Immature natural killer cell (primary cell): Measurements from ENCODE around the gene ARHGAP36. TPM values are rescaled to one million over a fixed set of nuclear protein-coding genes. Genes with fewer than 3 reads are reported as not detected.

ENCODE experiments used
- DNase-seq, 3 donors: peaks; one replicate each; pipeline ENCODE4 v3.0.0; 2022; ENCODE audit warnings: mixed read lengths in 1 of 3
- H3K27ac Mint-ChIP-seq, 6 donors: one replicate each; pipeline ENCODE4 v1.8.0; 2020; ENCODE audit warnings: mixed read lengths in 6 of 6, mild to moderate bottlenecking in 5 of 6, inconsistent platforms in 4 of 6, moderate library complexity in 3 of 6
- H3K27me3 Mint-ChIP-seq, 3 donors: one replicate each; pipeline ENCODE4 v1.8.0; 2020 to 2021; ENCODE audit warnings: low read depth in 3 of 3, mild to moderate bottlenecking in 3 of 3, mixed read lengths in 3 of 3, moderate library complexity in 3 of 3, inconsistent platforms in 1 of 3
- H3K36me3 Mint-ChIP-seq, 3 donors: one replicate each; pipeline ENCODE4 v1.8.0; 2020; ENCODE audit warnings: mixed read lengths in 3 of 3, inconsistent platforms in 2 of 3, mild to moderate bottlenecking in 2 of 3
- H3K4me1 Mint-ChIP-seq, 2 donors: one replicate each; pipeline ENCODE4 v1.8.0; 2020; ENCODE audit warnings: inconsistent platforms in 2 of 2, mild to moderate bottlenecking in 2 of 2, mixed read lengths in 2 of 2, moderate library complexity in 1 of 2
- H3K4me3 Mint-ChIP-seq, 5 donors: one replicate each; pipeline ENCODE4 v1.8.0; 2020; ENCODE audit warnings: mild to moderate bottlenecking in 5 of 5, mixed read lengths in 5 of 5, inconsistent platforms in 3 of 5, moderate library complexity in 3 of 5
- H3K9me3 Mint-ChIP-seq, 6 donors: one replicate each; pipeline ENCODE4 v1.8.0; 2020; ENCODE audit warnings: mild to moderate bottlenecking in 6 of 6, mixed read lengths in 6 of 6, inconsistent platforms in 4 of 6, moderate library complexity in 3 of 6
- polyA plus RNA-seq, 3 donors: library from polyadenylated mRNA; unstranded; fragments of 300-500 nt; fragmentation: Illumina TruSeq; gene quantifications; one replicate each; pipeline ENCODE4 v1.2.3, GENCODE V29; 2021

The ARHGAP36 gene
- polyA plus RNA-seq = not detected

GRCh38 chrX:131058136-131058868 is at the start of gene ARHGAP36:
Gene ARHGAP36, plus strand, starts transcription at chrX:131058346. Its CDS starts 23,320 bp downstream, at chrX:131081666.
- H3K4me3 Mint-ChIP-seq = no peak within 1 kb of the TSS
- no peaks in the 10 kb centered on the region for H3K4me1 Mint-ChIP-seq
- H3K27me3 Mint-ChIP-seq = peaks cover 1 to 19% (median 8%) of the 10 kb centered on the region in 3 donors
- H3K36me3 Mint-ChIP-seq = no peaks in the 10 kb centered on the region
- no peak within 1 kb of the TSS for H3K27ac Mint-ChIP-seq
- no peak for DNase-seq
- H3K9me3 Mint-ChIP-seq = no peaks in the 10 kb centered on the region

DNA sequence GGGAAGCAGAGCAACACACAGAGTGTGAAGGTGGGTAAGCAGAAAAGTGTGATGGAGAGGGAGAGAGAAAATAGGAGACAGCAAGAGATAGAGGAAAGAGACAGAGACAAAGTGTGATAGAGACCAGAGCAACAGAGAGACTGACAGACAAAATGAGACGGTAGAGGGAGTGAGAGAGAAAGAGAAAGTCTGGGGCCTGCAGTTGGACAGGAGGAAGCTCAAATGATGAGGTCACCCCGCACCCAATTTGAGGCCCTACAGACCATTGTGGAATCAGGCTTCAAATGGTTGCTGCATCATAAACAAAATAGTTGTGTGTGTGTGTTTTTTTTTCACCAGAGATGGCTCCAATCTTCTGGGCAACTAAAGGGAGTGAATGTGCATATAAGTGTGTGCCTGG is 48.0 kb upstream of the ARHGAP36 start:
- H3K27me3 Mint-ChIP-seq = peaks cover 0 to 5% (median 2%) of the 10 kb centered on the region in 3 donors
- DNase-seq = no peak
- H3K27ac Mint-ChIP-seq = no peak overlapping the region
- H3K4me1 Mint-ChIP-seq = no peaks in the 10 kb centered on the region
- no peaks in the 10 kb centered on the region for H3K9me3 Mint-ChIP-seq
- H3K36me3 Mint-ChIP-seq = no peaks in the 10 kb centered on the region
- no peak overlapping the region for H3K4me3 Mint-ChIP-seq

GRCh38 chrX:131025336-131025735 is 32.8 kb upstream of the ARHGAP36 start:
- no peak for DNase-seq
- Mint-ChIP-seq H3K27me3 (peaks cover 5 to 18% (median 6%) of the 10 kb centered on the region in 3 donors), H3K4me3 (no peak overlapping the region), H3K4me1 (no peaks in the 10 kb centered on the region), H3K9me3 (peaks cover 0 to 3% (median 0%) of the 10 kb centered on the region in 6 donors), H3K36me3 (no peaks in the 10 kb centered on the region), H3K27ac (no peak overlapping the region)

DNA sequence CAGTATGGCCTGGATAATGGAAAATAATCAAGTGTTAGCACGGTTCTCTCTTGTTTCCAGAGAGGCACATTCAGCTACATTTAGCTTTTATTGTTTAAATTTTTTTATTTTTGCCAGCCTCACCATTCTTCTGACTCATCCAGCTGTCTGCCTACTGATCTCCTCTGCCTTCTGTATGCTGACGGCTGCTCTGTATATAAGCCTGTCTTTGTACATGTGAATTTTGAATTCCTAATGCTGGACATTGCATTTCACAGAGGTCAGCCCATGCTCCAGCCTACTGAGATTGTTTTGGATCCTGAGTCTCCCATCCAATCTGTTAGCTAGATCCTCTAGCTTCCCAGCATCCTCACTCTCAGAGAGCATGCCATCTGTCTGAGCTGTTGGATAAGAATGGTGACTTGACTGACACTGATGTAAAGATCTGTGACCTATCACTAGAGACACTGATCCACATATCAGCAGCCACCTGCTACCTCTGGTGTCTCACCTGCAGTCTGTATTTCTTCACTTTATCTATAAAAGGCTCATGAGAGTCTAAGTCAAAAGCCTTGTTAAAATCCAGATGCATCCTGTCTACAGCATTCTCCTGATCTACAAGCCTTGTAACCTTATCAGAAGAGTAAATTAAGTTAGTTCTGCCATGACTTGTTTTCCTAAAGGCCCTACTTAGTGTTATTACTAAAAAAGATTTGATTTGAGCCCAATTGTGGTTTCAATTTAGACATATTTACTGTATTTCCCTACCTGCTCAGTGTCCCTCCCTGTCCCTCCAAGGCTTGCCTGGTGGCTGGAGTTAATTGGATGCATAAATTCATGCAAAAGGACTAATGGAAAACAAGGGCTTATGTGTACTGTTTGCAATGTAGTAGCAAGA is 25.6 kb upstream of the ARHGAP36 start:
- no peak overlapping the region for H3K4me3 Mint-ChIP-seq
- peaks cover 5 to 7% (median 6%) of the 10 kb centered on the region in 3 donors for H3K27me3 Mint-ChIP-seq
- H3K9me3 Mint-ChIP-seq = no peaks in the 10 kb centered on the region
- no peak overlapping the region for H3K27ac Mint-ChIP-seq
- no peak for DNase-seq
- no peaks in the 10 kb centered on the region for H3K36me3 Mint-ChIP-seq
- H3K4me1 Mint-ChIP-seq = no peaks in the 10 kb centered on the region

GRCh38 chrX:131034063-131034462 is 24.1 kb upstream of the ARHGAP36 start:
- H3K36me3 Mint-ChIP-seq = no peaks in the 10 kb centered on the region
- no peak for DNase-seq
- peaks cover 0 to 5% (median 4%) of the 10 kb centered on the region in 3 donors for H3K27me3 Mint-ChIP-seq
- H3K9me3 Mint-ChIP-seq = no peaks in the 10 kb centered on the region
- H3K27ac Mint-ChIP-seq = no peak overlapping the region
- H3K4me3 Mint-ChIP-seq = no peak overlapping the region
- no peaks in the 10 kb centered on the region for H3K4me1 Mint-ChIP-seq

GRCh38 chrX:131040781-131041180 is 17.4 kb upstream of the ARHGAP36 start:
- no peaks in the 10 kb centered on the region for H3K36me3 Mint-ChIP-seq
- DNase-seq = no peak
- no peaks in the 10 kb centered on the region for H3K4me1 Mint-ChIP-seq
- no peak overlapping the region for H3K27ac Mint-ChIP-seq
- H3K9me3 Mint-ChIP-seq = no peaks in the 10 kb centered on the region
- H3K4me3 Mint-ChIP-seq = no peak overlapping the region
- H3K27me3 Mint-ChIP-seq = peaks cover 0 to 11% (median 4%) of the 10 kb centered on the region in 3 donors

- Mint-ChIP-seq H3K27me3 (peaks cover 2 to 12% (median 3%) of the 10 kb centered on the region in 3 donors), H3K27ac (no peak overlapping the region), H3K9me3 (no peaks in the 10 kb centered on the region), H3K4me1 (no peaks in the 10 kb centered on the region), H3K4me3 (no peak overlapping the region), H3K36me3 (no peaks in the 10 kb centered on the region)
- DNase-seq = no peak
Observed at GRCh38 chrX:131041667-131042066, 16.5 kb upstream of the ARHGAP36 start.

GRCh38 chrX:131045726-131046125 is 12.4 kb upstream of the ARHGAP36 start:
- no peaks in the 10 kb centered on the region for H3K4me1 Mint-ChIP-seq
- H3K36me3 Mint-ChIP-seq = no peaks in the 10 kb centered on the region

DNA sequence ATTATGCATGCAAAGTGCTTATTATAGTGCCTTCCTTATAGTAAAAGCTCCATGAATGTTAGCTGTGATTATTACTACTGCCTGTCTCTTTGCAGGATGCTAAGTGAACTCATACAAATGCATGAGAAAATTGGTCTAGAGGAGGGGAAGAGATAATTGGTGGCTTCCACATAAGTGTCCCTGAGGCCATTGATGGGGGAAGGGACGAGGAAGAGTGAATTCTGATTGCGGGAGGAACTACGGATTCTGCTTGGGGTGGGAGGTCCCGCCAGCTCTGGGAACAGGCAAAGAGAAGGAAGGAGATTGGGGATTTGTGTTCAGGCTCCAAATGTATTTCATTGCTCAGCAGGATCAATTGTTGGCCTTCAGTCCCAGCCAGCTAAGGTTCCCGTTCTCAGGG is 11.6 kb upstream of the ARHGAP36 start:
- Mint-ChIP-seq H3K9me3 (peaks cover 0 to 2% (median 0%) of the 10 kb centered on the region in 6 donors), H3K27me3 (peaks cover 2 to 11% (median 3%) of the 10 kb centered on the region in 3 donors), H3K36me3 (no peaks in the 10 kb centered on the region), H3K4me1 (no peaks in the 10 kb centered on the region), H3K4me3 (no peak overlapping the region), H3K27ac (no peak overlapping the region)
- DNase-seq = no peak

More at GRCh38 chrX:131045726-131046125, 12.4 kb upstream of the ARHGAP36 start:
- no peak overlapping the region for H3K4me3 Mint-ChIP-seq
- peaks cover 0 to 2% (median 0%) of the 10 kb centered on the region in 6 donors for H3K9me3 Mint-ChIP-seq
- H3K27me3 Mint-ChIP-seq = peaks cover 2 to 9% (median 3%) of the 10 kb centered on the region in 3 donors
- no peak overlapping the region for H3K27ac Mint-ChIP-seq
- DNase-seq = no peak

DNA sequence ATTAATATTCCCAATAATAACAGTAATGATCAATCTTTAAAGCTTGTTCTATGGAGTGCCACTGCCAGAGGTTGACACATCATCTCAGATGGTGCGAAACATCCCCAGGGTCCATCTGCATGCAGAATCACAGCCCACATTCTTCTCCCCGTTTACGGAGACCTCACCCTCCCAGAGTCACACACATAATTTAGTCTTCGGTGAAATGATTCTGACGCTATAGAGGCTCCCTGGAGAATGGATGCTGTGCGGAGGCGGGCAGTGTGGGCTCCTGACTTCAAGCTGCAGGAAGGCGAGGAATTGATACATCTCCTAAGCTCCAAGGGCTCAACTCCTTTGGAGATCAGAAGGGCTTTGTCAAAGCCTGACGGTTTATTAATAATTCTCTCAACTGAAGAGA is 11.0 kb upstream of the ARHGAP36 start:
- no peaks in the 10 kb centered on the region for H3K36me3 Mint-ChIP-seq
- peaks cover 0 to 2% (median 0%) of the 10 kb centered on the region in 6 donors for H3K9me3 Mint-ChIP-seq
- H3K27me3 Mint-ChIP-seq = peaks cover 2 to 13% (median 3%) of the 10 kb centered on the region in 3 donors
- no peak for DNase-seq
- H3K27ac Mint-ChIP-seq = no peak overlapping the region
- H3K4me1 Mint-ChIP-seq = no peaks in the 10 kb centered on the region
- no peak overlapping the region for H3K4me3 Mint-ChIP-seq

DNA sequence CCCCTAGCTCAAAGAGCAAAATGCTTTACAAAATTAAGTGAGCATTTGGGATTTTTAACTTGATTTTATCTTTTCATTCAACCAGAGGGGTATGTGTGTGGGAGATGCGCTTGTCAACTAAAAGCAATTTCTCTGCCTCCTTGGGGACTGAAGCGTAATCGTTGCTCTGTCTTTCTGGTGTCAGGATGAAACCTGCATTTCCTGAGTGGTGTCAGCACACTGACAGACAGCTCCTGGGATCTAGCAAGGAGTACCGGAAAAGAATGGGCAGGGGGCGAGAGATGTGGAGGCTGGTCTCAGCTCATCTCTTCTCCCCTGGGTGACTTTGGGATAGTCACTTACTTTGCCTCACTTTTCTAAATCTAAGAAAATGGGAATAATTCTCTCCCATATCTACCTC is 5.1 kb upstream of the ARHGAP36 start:
- no peaks in the 10 kb centered on the region for H3K4me1 Mint-ChIP-seq
- peaks cover 0 to 2% (median 0%) of the 10 kb centered on the region in 6 donors for H3K9me3 Mint-ChIP-seq
- no peak overlapping the region for H3K27ac Mint-ChIP-seq
- no peak overlapping the region for H3K4me3 Mint-ChIP-seq
- DNase-seq = no peak
- peaks cover 1 to 15% (median 5%) of the 10 kb centered on the region in 3 donors for H3K27me3 Mint-ChIP-seq
- H3K36me3 Mint-ChIP-seq = no peaks in the 10 kb centered on the region

DNA sequence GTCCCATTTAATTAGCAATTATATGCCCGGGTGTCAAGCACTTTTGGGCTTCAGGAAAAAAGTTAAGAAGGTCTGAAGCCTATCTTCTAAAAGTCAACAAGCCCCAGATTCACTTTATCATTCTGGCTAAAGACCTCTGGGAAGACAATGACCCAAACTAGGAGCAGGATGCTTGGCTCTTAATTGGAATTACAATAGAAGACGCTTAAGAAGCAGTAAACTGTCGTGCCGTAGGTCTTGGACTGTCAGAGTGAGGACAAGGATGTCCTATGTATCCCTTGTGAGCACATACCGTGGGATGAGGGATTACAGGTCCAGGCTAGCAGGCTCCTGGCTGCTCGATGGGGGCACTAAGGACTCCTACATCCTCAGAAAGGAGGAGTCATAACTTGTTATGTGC is 3.2 kb upstream of the ARHGAP36 start:
- no peak for DNase-seq
- Mint-ChIP-seq H3K36me3 (no peaks in the 10 kb centered on the region), H3K4me1 (no peaks in the 10 kb centered on the region), H3K27ac (no peak overlapping the region), H3K4me3 (no peak overlapping the region), H3K9me3 (no peaks in the 10 kb centered on the region), H3K27me3 (peaks cover 1 to 23% (median 8%) of the 10 kb centered on the region in 3 donors)

DNA sequence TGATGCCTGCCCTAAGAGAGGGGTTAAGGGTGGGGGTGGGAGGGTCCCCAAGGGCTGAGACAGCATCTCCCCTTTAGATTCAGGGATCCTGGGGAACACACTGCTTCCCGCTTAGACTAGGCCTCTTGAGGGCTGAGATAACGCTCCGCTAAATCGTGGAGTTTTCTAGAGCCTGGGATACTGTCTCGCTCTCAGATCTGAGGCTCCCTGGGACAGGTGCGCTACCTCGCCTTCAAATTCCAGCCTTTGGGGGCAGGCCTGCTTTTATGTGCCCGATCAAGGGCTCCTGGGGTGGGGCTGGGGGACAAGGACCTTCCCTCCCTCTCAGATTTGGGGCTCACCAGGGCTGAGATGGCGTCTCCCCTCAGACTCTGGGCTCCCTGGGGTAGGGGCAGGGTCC is 440 bp upstream of the ARHGAP36 start:
- Mint-ChIP-seq H3K9me3 (no peaks in the 10 kb centered on the region), H3K4me3 (no peak overlapping the region)

DNA sequence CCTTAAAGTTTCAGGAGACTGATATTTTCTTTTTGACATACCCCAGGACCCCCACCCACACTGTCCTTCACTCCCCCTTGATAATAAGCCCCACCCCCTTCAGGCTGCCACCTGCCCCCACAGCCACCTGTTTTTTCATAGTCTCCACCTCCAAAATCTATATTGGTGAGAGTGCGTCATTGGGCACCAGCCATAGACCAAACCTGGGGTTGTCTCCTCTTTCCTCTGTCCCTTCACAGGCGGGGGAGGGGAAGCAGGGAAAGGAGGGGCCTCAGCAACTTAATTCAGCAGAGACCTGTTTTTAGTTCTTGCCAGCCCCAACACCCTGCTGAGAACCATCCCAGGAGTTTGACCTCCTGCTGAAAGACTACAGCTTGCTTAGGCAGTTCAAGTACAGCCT is 1.1 kb downstream of the ARHGAP36 start:
- no peak overlapping the region for H3K4me3 Mint-ChIP-seq
- no peaks in the 10 kb centered on the region for H3K36me3 Mint-ChIP-seq
- no peaks in the 10 kb centered on the region for H3K9me3 Mint-ChIP-seq
- peaks cover 4 to 19% (median 8%) of the 10 kb centered on the region in 3 donors for H3K27me3 Mint-ChIP-seq
- H3K4me1 Mint-ChIP-seq = no peaks in the 10 kb centered on the region
- DNase-seq = no peak
- no peak overlapping the region for H3K27ac Mint-ChIP-seq

More for the DNA sequence above, 440 bp upstream of the ARHGAP36 start:
- DNase-seq = no peak
- H3K36me3 Mint-ChIP-seq = no peaks in the 10 kb centered on the region
- peaks cover 1 to 19% (median 8%) of the 10 kb centered on the region in 3 donors for H3K27me3 Mint-ChIP-seq
- H3K4me1 Mint-ChIP-seq = no peaks in the 10 kb centered on the region
- H3K27ac Mint-ChIP-seq = no peak overlapping the region
